Measurements from ENCODE around the gene DOCK6.

DNA sequence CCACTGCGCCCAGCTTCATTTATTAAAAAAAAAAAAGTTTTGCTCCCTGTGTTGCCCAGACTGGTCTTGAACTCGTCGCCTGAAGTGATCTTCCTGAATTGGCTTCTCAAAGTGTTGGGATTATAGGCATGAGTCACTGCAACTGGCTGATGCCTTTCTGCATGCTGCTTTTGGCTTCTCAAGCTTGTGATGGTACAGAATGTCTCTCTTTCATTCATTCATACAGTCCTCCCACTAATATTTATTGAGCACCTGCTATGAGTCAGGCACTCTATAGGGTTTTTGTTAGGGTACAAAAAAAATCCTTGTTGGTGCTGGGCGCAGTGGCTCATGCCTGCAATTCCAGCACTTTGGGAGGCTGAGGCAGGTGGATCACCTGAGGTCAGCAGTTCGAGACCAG, 42.6 kb upstream of the DOCK6 start:
- TF ChIP-seq, protein P1, sequence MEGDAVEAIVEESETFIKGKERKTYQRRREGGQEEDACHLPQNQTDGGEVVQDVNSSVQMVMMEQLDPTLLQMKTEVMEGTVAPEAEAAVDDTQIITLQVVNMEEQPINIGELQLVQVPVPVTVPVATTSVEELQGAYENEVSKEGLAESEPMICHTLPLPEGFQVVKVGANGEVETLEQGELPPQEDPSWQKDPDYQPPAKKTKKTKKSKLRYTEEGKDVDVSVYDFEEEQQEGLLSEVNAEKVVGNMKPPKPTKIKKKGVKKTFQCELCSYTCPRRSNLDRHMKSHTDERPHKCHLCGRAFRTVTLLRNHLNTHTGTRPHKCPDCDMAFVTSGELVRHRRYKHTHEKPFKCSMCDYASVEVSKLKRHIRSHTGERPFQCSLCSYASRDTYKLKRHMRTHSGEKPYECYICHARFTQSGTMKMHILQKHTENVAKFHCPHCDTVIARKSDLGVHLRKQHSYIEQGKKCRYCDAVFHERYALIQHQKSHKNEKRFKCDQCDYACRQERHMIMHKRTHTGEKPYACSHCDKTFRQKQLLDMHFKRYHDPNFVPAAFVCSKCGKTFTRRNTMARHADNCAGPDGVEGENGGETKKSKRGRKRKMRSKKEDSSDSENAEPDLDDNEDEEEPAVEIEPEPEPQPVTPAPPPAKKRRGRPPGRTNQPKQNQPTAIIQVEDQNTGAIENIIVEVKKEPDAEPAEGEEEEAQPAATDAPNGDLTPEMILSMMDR (IDR thresholded peaks at IDR 0.05; ENCODE audit: poor library complexity, severe bottlenecking): no peak
- TF ChIP-seq POLR2AphosphoS5 (IDR thresholded peaks at IDR 0.05): no peak
- no peak for TF ChIP-seq EZH2 (IDR thresholded peaks at IDR 0.05; ENCODE audit: borderline replicate concordance, insufficient read depth, low read length, poor library complexity, severe bottlenecking)
- TF ChIP-seq RAD21 (conservative IDR thresholded peaks at IDR 0.05): no peak
- TF ChIP-seq TAF1 (IDR thresholded peaks at IDR 0.05; ENCODE audit: low read depth): no peak
- TF ChIP-seq, protein P2, sequence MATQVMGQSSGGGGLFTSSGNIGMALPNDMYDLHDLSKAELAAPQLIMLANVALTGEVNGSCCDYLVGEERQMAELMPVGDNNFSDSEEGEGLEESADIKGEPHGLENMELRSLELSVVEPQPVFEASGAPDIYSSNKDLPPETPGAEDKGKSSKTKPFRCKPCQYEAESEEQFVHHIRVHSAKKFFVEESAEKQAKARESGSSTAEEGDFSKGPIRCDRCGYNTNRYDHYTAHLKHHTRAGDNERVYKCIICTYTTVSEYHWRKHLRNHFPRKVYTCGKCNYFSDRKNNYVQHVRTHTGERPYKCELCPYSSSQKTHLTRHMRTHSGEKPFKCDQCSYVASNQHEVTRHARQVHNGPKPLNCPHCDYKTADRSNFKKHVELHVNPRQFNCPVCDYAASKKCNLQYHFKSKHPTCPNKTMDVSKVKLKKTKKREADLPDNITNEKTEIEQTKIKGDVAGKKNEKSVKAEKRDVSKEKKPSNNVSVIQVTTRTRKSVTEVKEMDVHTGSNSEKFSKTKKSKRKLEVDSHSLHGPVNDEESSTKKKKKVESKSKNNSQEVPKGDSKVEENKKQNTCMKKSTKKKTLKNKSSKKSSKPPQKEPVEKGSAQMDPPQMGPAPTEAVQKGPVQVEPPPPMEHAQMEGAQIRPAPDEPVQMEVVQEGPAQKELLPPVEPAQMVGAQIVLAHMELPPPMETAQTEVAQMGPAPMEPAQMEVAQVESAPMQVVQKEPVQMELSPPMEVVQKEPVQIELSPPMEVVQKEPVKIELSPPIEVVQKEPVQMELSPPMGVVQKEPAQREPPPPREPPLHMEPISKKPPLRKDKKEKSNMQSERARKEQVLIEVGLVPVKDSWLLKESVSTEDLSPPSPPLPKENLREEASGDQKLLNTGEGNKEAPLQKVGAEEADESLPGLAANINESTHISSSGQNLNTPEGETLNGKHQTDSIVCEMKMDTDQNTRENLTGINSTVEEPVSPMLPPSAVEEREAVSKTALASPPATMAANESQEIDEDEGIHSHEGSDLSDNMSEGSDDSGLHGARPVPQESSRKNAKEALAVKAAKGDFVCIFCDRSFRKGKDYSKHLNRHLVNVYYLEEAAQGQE (IDR thresholded peaks at IDR 0.05; ENCODE audit: borderline replicate concordance): no peak

Measured in neural cell (in vitro differentiated cells).